GM19239 (cell line): ENCODE data around the gene YWHAH.
A peak's percentile ranks its signal among the peaks of the same experiment; 100 is the strongest.

Source experiments
- DNase-seq: peaks from one replicate; pipeline ENCODE4 v3.0.0; 2011; ENCODE audit warnings: low spot score; ENCODE audit not compliant: insufficient read length
- FAIRE-seq: peaks from 2 replicates; lab custom pipeline; 2011; peaks lifted over from hg19 to GRCh38; lab: Jason Lieb, UNC

The YWHAH gene

DNA sequence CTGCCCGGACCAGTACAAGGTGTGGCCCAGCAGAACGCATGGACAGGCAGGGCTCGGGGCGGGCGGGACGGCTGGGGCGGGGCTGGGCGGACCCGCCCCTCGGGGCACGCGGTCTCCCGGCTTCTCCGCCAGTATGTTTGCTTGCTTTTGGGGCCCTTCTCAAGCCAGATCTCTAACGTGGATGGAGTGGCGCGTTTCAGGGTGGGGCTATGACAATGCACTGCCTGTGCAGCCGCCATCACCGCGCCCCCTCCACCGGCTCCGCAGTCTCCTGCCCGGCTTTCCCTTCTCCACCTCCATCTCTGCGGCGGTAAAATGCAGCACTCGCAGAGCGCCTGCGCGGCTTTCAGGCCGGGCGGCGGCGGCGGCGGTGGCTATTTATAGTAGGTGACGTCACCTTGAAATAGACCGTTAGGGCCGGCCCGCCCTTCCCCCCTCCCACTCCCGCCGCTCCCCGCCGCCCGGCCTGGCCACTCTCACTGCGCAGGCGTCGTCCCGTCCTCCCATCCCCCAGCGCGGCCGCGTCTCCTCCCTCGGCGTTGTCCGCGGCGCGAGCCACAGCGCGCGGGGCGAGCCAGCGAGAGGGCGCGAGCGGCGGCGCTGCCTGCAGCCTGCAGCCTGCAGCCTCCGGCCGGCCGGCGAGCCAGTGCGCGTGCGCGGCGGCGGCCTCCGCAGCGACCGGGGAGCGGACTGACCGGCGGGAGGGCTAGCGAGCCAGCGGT, at the start of gene YWHAH:
Gene YWHAH (plus strand): TSS at position 558 of the 722 bp plus-strand sequence. CDS start 199 bp downstream, outside the sequence.
- peak; percentile 89 for FAIRE-seq
- peak; percentile 82 for DNase-seq

DNA sequence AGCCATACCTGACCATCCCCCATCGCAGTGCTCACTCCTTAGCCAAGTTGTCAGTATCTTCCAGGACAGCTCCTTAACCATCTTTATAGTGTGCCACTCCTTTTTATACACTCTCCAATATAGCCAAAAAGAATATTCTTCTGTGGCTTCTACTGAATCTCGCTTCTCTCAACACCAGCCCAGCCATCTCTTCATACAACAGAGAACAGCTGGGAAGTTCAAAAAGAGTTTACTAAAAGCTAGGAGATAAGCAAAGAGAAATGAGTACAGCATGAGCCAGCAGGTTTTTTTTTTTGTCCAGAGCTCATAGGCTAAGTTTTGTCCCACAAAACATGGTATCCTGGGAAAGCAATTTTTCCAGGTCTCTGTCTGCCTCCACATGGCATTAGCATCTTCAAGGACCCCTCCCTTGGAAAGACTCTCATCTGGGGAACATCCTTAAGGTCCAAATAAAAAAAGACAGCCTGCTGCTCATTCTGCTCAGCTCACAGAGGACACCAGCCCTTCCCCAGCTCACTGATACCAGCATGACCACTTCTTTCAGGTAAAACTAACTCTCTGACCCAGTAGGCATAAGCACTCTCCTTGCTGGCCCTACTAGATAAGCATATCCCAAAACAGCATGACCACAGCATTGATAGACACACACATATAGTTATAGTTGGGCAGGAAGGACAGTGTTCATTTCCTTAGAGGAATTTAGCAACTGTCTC, 48.8 kb upstream of the YWHAH start:
- DNase-seq (no peak), FAIRE-seq (no peak)

DNA sequence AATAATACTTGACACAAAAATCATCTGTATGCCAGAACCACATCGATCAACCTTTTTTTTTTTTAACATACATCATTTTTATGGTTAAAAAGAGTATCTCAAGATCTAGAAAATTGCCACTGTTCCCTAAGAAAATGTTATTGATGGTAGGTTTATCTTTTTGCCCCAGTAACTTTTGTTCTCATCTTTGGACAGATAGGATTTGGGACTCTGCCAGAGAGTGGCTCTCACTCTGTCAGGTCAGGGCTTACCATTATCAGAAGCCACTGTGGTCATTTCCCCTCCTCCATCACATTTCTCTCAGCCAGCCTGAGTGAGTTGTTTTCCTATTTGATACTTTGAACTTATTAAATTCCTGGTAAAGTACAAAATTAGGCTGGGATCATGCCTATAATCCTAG, 47.9 kb upstream of the YWHAH start:
- FAIRE-seq: no peak
- DNase-seq: no peak

GRCh38 chr22:31897842-31898805, 46.2 kb upstream of the YWHAH start:
- no peak for FAIRE-seq

GRCh38 chr22:31898926-31899325, 45.4 kb upstream of the YWHAH start:
- FAIRE-seq (no peak), DNase-seq (no peak)

More at GRCh38 chr22:31897842-31898805, 46.2 kb upstream of the YWHAH start:
- DNase-seq: no peak

DNA sequence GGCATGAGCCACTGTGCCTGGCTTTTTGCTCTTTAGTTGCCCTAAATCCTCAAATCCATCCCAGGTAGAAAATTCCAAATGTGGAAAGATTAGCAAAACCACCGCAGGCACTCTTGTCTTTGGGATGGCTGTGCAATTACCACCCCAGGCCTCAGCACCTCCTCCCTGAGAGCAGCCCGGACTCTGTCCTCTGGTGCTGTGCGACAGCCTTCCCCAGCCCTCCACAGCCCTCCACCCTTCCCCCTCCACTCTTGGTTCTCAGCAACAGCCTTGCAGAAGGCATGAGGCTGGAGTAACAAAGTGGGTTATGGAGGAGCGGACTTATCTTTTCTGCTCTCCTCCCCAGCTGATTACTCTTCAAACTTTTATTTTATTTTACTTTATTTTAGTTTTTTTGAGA, 44.7 kb upstream of the YWHAH start:
- FAIRE-seq (no peak), DNase-seq (no peak)

- no peak for FAIRE-seq
- no peak for DNase-seq
Observed at GRCh38 chr22:31901388-31902137, 42.8 kb upstream of the YWHAH start.

- DNase-seq: no peak
- no peak for FAIRE-seq
Observed at GRCh38 chr22:31904651-31905050, 39.7 kb upstream of the YWHAH start.

- no peak for DNase-seq
- FAIRE-seq: no peak
Observed at GRCh38 chr22:31905356-31905755, 39.0 kb upstream of the YWHAH start.

DNA sequence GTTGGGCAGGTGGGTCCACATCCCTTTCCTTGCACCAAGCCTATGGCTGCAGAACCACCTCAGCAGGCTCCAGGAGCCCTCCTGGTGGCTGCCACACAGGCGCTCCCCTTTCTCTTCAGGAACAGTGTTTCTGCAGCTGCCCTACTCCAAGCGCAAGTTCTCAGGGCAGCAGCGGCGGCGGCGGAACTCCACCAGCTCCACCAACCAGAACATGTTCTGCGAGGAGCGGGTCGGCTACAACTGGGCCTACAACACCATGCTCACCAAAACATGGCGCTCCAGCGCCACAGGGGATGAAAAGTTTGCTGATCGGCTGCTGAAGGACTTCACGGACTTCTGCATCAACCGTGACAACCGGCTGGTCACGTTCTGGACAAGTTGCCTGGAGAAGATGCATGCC, 38.2 kb upstream of the YWHAH start:
- no peak for FAIRE-seq
- DNase-seq: no peak

GRCh38 chr22:31906569-31906968, 37.8 kb upstream of the YWHAH start:
- FAIRE-seq: no peak

DNA sequence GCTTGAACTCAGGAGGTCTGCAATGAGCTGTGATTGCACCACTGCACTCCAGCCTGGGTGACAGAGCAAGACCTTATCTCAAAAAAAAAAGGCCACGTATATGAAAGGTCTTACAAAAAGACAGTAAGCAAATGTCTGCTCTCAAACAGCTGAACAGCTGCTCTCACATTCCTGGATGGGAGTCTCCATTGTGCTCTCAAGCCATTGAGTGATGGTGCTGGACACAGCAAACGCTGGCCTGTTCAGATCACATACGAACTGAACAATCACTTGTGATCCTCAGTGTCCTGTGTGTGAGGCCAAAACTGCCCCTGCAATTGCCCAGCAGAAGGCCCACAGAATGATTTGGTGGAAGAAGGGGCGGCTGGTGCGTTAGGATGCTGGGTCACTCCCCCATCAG, 34.4 kb upstream of the YWHAH start:
- no peak for FAIRE-seq
- DNase-seq: no peak

More at GRCh38 chr22:31906569-31906968, 37.8 kb upstream of the YWHAH start:
- no peak for DNase-seq

DNA sequence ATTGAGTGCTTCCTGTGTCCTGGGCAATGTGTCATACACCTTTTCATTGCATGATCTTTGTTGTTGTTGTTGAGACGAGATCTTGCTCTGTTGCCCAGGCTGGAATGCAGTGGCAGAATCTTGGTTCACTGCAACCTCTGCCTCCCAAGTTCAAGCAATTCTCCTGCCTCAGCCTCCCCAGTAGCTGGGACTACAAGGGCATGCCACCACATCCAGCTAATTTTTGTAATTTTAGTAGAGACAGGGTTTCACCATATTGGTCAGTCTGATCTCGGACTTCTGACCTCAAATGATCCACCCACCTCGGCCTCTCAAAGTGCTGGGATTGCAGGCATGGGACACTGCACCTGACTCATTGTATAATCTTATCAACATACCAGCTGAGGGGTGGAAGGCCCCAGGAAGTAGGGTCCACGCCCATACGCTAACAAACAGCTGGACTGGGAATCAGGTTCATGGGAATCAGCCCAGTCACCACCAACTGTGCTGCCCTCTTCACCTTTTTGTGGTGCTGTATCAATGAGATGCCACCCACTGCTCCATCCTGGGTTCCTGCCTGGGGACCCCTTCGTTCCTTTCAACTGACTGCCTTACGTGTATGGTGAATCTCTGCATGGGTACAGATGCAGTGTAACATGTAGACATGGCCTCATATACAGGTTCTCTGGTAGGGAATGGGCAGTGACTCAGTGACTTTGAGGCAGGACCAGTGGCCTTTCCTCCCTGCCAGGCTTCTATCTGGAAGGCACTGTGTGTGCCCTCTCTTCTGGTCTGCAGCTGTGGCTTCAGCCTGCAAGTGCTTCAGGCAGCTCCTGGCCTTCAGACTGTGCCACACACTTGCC, 32.5 kb upstream of the YWHAH start:
- no peak for DNase-seq
- no peak for FAIRE-seq

DNA sequence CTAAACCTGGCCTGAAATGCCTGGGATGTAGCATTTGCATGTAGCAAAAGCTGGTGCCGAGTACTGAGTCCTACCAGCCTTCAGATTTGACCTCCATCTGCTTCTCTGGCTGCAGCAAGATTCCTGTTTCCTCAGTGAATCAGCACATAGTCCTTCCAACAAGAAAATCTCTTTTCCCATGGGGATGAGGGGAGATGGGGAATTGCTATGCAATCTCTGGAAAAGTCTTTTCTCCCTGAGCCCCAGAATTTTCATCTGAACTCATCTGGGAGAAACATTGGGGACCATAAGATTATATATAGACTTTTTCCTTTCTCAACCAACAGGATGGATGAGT, 32.0 kb upstream of the YWHAH start:
- DNase-seq (no peak), FAIRE-seq (no peak)

- DNase-seq (no peak), FAIRE-seq (no peak)
Observed at GRCh38 chr22:31915586-31915985, 28.7 kb upstream of the YWHAH start.

DNA sequence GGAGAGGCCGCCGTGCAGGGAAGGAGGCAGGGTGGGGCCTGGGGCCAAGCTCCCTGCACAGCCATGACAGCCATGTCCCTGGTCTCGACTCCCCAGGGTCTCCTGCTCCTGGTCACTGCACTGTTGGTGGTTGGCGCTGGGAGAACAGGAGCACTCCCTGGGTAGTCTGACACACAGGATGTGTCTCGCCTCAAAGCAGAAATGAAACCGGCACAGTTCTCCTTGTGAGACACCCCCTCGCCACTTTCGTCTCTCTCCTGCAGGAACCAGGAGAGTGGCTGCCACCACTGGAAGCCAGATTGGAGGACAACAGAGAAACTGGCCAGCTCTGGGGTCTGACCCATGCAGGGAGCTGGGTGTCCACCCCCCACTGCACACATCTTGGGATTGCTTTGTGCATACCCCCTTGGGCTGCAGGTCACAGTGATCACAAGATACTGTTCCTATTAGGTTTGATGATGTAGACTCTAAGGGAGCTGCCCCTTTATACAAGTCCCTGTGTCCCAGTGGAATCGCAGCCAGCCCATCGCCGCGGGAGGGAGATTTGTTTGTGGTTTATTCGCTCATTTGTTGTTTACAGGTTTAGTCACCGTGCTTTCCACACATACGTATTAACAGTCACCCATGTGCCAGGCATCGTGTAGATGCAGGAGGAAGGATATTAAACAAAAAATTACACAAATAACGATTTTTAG, 27.0 kb upstream of the YWHAH start:
- DNase-seq (peak; percentile 40), FAIRE-seq (peak; percentile 94)

DNA sequence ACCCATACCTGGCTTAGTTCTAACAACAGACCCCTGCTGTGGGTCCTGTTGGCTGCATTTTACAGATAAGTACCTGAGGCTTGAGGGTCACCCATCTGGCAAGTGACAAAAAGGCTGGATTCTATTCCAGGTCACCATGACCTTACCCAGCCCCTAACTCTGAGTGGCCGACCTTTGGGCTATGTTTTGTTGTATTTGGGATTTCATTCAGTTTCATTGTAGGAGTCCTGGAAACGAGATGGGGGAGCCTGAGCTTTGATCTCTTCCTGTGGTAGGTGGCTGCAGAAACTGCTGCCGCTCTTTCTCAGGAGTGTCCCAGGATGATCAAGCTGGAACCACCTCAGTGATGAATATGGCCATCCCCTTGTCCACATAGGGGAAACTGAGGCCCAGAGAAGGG, 24.6 kb upstream of the YWHAH start:
- FAIRE-seq (no peak), DNase-seq (no peak)

- FAIRE-seq: no peak
- DNase-seq: no peak
Observed at GRCh38 chr22:31920306-31920705, 24.0 kb upstream of the YWHAH start.

GRCh38 chr22:31921106-31921505, 23.2 kb upstream of the YWHAH start:
- DNase-seq (no peak), FAIRE-seq (no peak)
